Effector memory CD8-positive, alpha-beta T cell (primary cell): Measurements from ENCODE around the gene MYOF.
"Not testable (repeated sequence)": the region's sequence is repeated elsewhere in the genome, so short reads cannot be mapped to it uniquely, and the experiment has no call there.

Experiments
- ATAC-seq: fragments of 150-1000 bp; cut with Tn5 transposase; replicated peaks from 2 replicates; pipeline ENCODE4 v1.10.0; 2021; ENCODE audit warnings: mild to moderate bottlenecking, moderate library complexity
- DNase-seq, 3 experiments: peaks; one replicate each; pipeline ENCODE4 v3.0.0; 2021
- H3K27ac Mint-ChIP-seq, 2 donors: one replicate each; pipeline ENCODE4 v1.8.0; 2022; ENCODE audit warnings: mild to moderate bottlenecking in 2 of 2, mixed read lengths in 2 of 2, moderate library complexity in 2 of 2
- H3K27me3 Mint-ChIP-seq, 2 donors: one replicate each; pipeline ENCODE4 v1.8.0; 2022; ENCODE audit warnings: mixed read lengths in 2 of 2
- H3K36me3 Mint-ChIP-seq: one replicate; pipeline ENCODE4 v1.8.0; 2022; ENCODE audit warnings: mild to moderate bottlenecking, moderate library complexity, mixed read lengths; ENCODE audit not compliant: insufficient read depth
- H3K4me1 Mint-ChIP-seq, 2 donors: one replicate each; pipeline ENCODE4 v1.8.0; 2022; ENCODE audit warnings: low read depth in 2 of 2, mixed read lengths in 2 of 2
- H3K4me3 Mint-ChIP-seq, 2 donors: one replicate each; pipeline ENCODE4 v1.8.0; 2022; ENCODE audit warnings: mild to moderate bottlenecking in 2 of 2, mixed read lengths in 2 of 2, moderate library complexity in 2 of 2
- H3K9me3 Mint-ChIP-seq, 2 donors: one replicate each; pipeline ENCODE4 v1.8.0; 2022; ENCODE audit warnings: mixed read lengths in 2 of 2

MYOF gene

GRCh38 chr10:93419016-93419415, 63.1 kb downstream of the MYOF start:
- not testable (repeated sequence) for H3K4me3 Mint-ChIP-seq, H3K4me1 Mint-ChIP-seq, H3K36me3 Mint-ChIP-seq, H3K27me3 Mint-ChIP-seq, H3K27ac Mint-ChIP-seq, H3K9me3 Mint-ChIP-seq, DNase-seq, ATAC-seq

GRCh38 chr10:93417921-93418320, 64.2 kb downstream of the MYOF start:
- H3K27me3 Mint-ChIP-seq: peaks cover 0 to 5% of the 10 kb centered on the region in 2 donors
- no peak overlapping the region for H3K27ac Mint-ChIP-seq
- DNase-seq (no peak), ATAC-seq (no peak)
- H3K4me3 Mint-ChIP-seq: no peak overlapping the region
- H3K4me1 Mint-ChIP-seq: peaks cover 13 to 20% of the 10 kb centered on the region in 2 donors
- H3K36me3 Mint-ChIP-seq: no peaks in the 10 kb centered on the region
- no peaks in the 10 kb centered on the region for H3K9me3 Mint-ChIP-seq

GRCh38 chr10:93417266-93417665, 64.9 kb downstream of the MYOF start:
- Mint-ChIP-seq H3K4me1 (peaks cover 19 to 27% of the 10 kb centered on the region in 2 donors), H3K36me3 (no peaks in the 10 kb centered on the region), H3K27ac (no peak overlapping the region), H3K27me3 (peaks cover 0 to 3% of the 10 kb centered on the region in 2 donors), H3K4me3 (no peak overlapping the region), H3K9me3 (no peaks in the 10 kb centered on the region)
- DNase-seq (no peak), ATAC-seq (no peak)

GRCh38 chr10:93416824-93417223, 65.3 kb downstream of the MYOF start:
- DNase-seq (no peak), ATAC-seq (no peak)
- no peaks in the 10 kb centered on the region for H3K27me3 Mint-ChIP-seq
- no peak overlapping the region for H3K27ac Mint-ChIP-seq
- no peaks in the 10 kb centered on the region for H3K9me3 Mint-ChIP-seq
- no peaks in the 10 kb centered on the region for H3K36me3 Mint-ChIP-seq
- H3K4me3 Mint-ChIP-seq: no peak overlapping the region
- H3K4me1 Mint-ChIP-seq: peaks cover 20 to 31% of the 10 kb centered on the region in 2 donors

- DNase-seq: no peak
- H3K27ac Mint-ChIP-seq: peak overlapping the region; percentile 29 to 49
- ATAC-seq: no peak
- H3K9me3 Mint-ChIP-seq: no peaks in the 10 kb centered on the region
- H3K4me3 Mint-ChIP-seq: no peak overlapping the region
- H3K27me3 Mint-ChIP-seq: no peaks in the 10 kb centered on the region
- H3K4me1 Mint-ChIP-seq: peaks cover 20 to 34% of the 10 kb centered on the region in 2 donors
- H3K36me3 Mint-ChIP-seq: no peaks in the 10 kb centered on the region
Measured at GRCh38 chr10:93415693-93416092, 66.4 kb downstream of the MYOF start.

- Mint-ChIP-seq H3K27ac (peak overlapping the region; percentile 92 to 95), H3K4me1 (peaks cover 20 to 34% of the 10 kb centered on the region in 2 donors), H3K9me3 (no peaks in the 10 kb centered on the region), H3K36me3 (no peaks in the 10 kb centered on the region), H3K27me3 (no peaks in the 10 kb centered on the region), H3K4me3 (peak overlapping the region; percentile 49 to 52)
- ATAC-seq: peak; percentile 84
- peak; percentile 9 to 25 (median 10) for DNase-seq
Measured at GRCh38 chr10:93413252-93413689, 68.9 kb downstream of the MYOF start.

GRCh38 chr10:93412801-93413200, 69.3 kb downstream of the MYOF start:
- DNase-seq (no peak), ATAC-seq (peak; percentile 22)
- peaks cover 20 to 34% of the 10 kb centered on the region in 2 donors for H3K4me1 Mint-ChIP-seq
- H3K9me3 Mint-ChIP-seq: no peaks in the 10 kb centered on the region
- peak overlapping the region; percentile 92 to 95 for H3K27ac Mint-ChIP-seq
- H3K36me3 Mint-ChIP-seq: no peaks in the 10 kb centered on the region
- H3K27me3 Mint-ChIP-seq: no peaks in the 10 kb centered on the region
- H3K4me3 Mint-ChIP-seq: peak overlapping the region; percentile 49 to 52

GRCh38 chr10:93410697-93411348, 71.3 kb downstream of the MYOF start:
- Mint-ChIP-seq H3K9me3 (no peaks in the 10 kb centered on the region), H3K27ac (peak overlapping the region; percentile 92 to 95), H3K4me1 (peaks cover 20 to 34% of the 10 kb centered on the region in 2 donors), H3K4me3 (no peak overlapping the region), H3K27me3 (no peaks in the 10 kb centered on the region), H3K36me3 (peaks cover 2% of the 10 kb centered on the region)
- no peak for ATAC-seq
- no peak for DNase-seq

GRCh38 chr10:93408783-93409182, 73.4 kb downstream of the MYOF start:
- peaks cover 16 to 22% of the 10 kb centered on the region in 2 donors for H3K4me1 Mint-ChIP-seq
- H3K36me3 Mint-ChIP-seq: peaks cover 2% of the 10 kb centered on the region
- H3K27me3 Mint-ChIP-seq: no peaks in the 10 kb centered on the region
- H3K9me3 Mint-ChIP-seq: no peaks in the 10 kb centered on the region
- no peak for ATAC-seq
- DNase-seq: no peak
- no peak overlapping the region for H3K4me3 Mint-ChIP-seq
- no peak overlapping the region for H3K27ac Mint-ChIP-seq

GRCh38 chr10:93406364-93407145, 75.6 kb downstream of the MYOF start:
- no peak overlapping the region for H3K4me3 Mint-ChIP-seq
- H3K27me3 Mint-ChIP-seq: peaks cover 0 to 9% of the 10 kb centered on the region in 2 donors
- no peaks in the 10 kb centered on the region for H3K9me3 Mint-ChIP-seq
- no peak for DNase-seq
- peaks cover 2% of the 10 kb centered on the region for H3K36me3 Mint-ChIP-seq
- H3K27ac Mint-ChIP-seq: no peak overlapping the region
- H3K4me1 Mint-ChIP-seq: no peaks in the 10 kb centered on the region
- no peak for ATAC-seq

GRCh38 chr10:93404048-93404354, 78.1 kb downstream of the MYOF start:
- Mint-ChIP-seq H3K27ac (no peak overlapping the region), H3K27me3 (peaks cover 2 to 9% of the 10 kb centered on the region in 2 donors), H3K36me3 (peaks cover 2% of the 10 kb centered on the region), H3K4me3 (no peak overlapping the region), H3K9me3 (no peaks in the 10 kb centered on the region), H3K4me1 (peaks cover 0 to 3% of the 10 kb centered on the region in 2 donors)
- no peak for DNase-seq
- ATAC-seq: no peak

- Mint-ChIP-seq H3K9me3 (no peaks in the 10 kb centered on the region), H3K4me1 (peaks cover 0 to 3% of the 10 kb centered on the region in 2 donors), H3K27me3 (peaks cover 8 to 13% of the 10 kb centered on the region in 2 donors), H3K36me3 (peaks cover 2% of the 10 kb centered on the region), H3K4me3 (no peak overlapping the region), H3K27ac (no peak overlapping the region)
- ATAC-seq (no peak), DNase-seq (no peak)
Measured at GRCh38 chr10:93403152-93404047, 78.7 kb downstream of the MYOF start.

GRCh38 chr10:93402192-93402591, 79.9 kb downstream of the MYOF start:
- H3K4me1 Mint-ChIP-seq: peaks cover 0 to 3% of the 10 kb centered on the region in 2 donors
- no peak overlapping the region for H3K27ac Mint-ChIP-seq
- ATAC-seq (no peak), DNase-seq (no peak)
- H3K9me3 Mint-ChIP-seq: no peaks in the 10 kb centered on the region
- H3K4me3 Mint-ChIP-seq: no peak overlapping the region
- H3K36me3 Mint-ChIP-seq: peaks cover 1% of the 10 kb centered on the region
- peaks cover 16 to 23% of the 10 kb centered on the region in 2 donors for H3K27me3 Mint-ChIP-seq
